Measurements from ENCODE around the gene ADAM19. TPM values are rescaled to one million over a fixed set of nuclear protein-coding genes. Genes with fewer than 3 reads are reported as not detected.

The ADAM19 gene
- total and polyA plus RNA-seq, 2 donors from 2014 or later: 0.88 to 9.2 TPM

GRCh38 chr5:157541447-157542118, 34.0 kb downstream of the ADAM19 start:
- Histone ChIP-seq H3K4me1 (ENCODE audit: control insufficient read depth in 2 of 3, insufficient read depth in 2 of 3, low read depth in 1 of 3, low read length in 3 of 3) (peaks cover 5 to 16% (median 7%) of the 10 kb centered on the region in 3 donors), H3K9me3 (ENCODE audit: control insufficient read depth in 2 of 3, insufficient read depth in 1 of 3, low read length in 3 of 3) (no peaks in the 10 kb centered on the region), H3K4me3 (ENCODE audit: low read length in 3 of 3) (no peak overlapping the region), H3K27me3 (ENCODE audit: control insufficient read depth, insufficient read depth, low read length) (no peaks in the 10 kb centered on the region), H3K9ac (ENCODE audit: low read length in 3 of 3) (no peak overlapping the region), H3K27ac (ENCODE audit: low read depth in 2 of 2, low read length in 2 of 2) (peak overlapping the region; percentile 10 to 59), H3K36me3 (ENCODE audit: control insufficient read depth in 2 of 3, insufficient read depth in 3 of 3, low read length in 3 of 3) (no peaks in the 10 kb centered on the region)
- no peak for TF ChIP-seq CTCF (IDR thresholded peaks at IDR 0.05; ENCODE audit: borderline replicate concordance, extremely low read depth, insufficient read depth)
- intact Hi-C loops (cut with DNase I): no loop called here
- FAIRE-seq: no peak
- DNase-seq: no peak

- intact Hi-C loops (cut with DNase I): no loop called here
- H3K36me3 ChIP-seq (ENCODE audit: control insufficient read depth in 2 of 3, insufficient read depth in 3 of 3, low read length in 3 of 3): no peaks in the 10 kb centered on the region
- DNase-seq: peak in 4 of 5 donors; percentile 32 to 84 (median 65)
- no peak overlapping the region for H3K9ac ChIP-seq (ENCODE audit: low read length in 3 of 3)
- H3K4me3 ChIP-seq (ENCODE audit: low read length in 3 of 3): no peak overlapping the region
- peaks cover 5 to 16% (median 7%) of the 10 kb centered on the region in 3 donors for H3K4me1 ChIP-seq (ENCODE audit: control insufficient read depth in 2 of 3, insufficient read depth in 2 of 3, low read depth in 1 of 3, low read length in 3 of 3)
- peak overlapping the region; percentile 59 to 81 for H3K27ac ChIP-seq (ENCODE audit: low read depth in 2 of 2, low read length in 2 of 2)
- TF ChIP-seq CTCF (IDR thresholded peaks at IDR 0.05; ENCODE audit: borderline replicate concordance, extremely low read depth, insufficient read depth): no peak
- no peaks in the 10 kb centered on the region for H3K27me3 ChIP-seq (ENCODE audit: control insufficient read depth, insufficient read depth, low read length)
- H3K9me3 ChIP-seq (ENCODE audit: control insufficient read depth in 2 of 3, insufficient read depth in 1 of 3, low read length in 3 of 3): no peaks in the 10 kb centered on the region
- FAIRE-seq: no peak
These were observed 34.7 kb downstream of the ADAM19 start for GRCh38 chr5:157540707-157541446.

- DNase-seq (no peak), FAIRE-seq (no peak)
- Histone ChIP-seq H3K4me1 (ENCODE audit: control insufficient read depth in 2 of 3, insufficient read depth in 2 of 3, low read depth in 1 of 3, low read length in 3 of 3) (peaks cover 5 to 16% (median 7%) of the 10 kb centered on the region in 3 donors), H3K4me3 (ENCODE audit: low read length in 3 of 3) (no peak overlapping the region), H3K36me3 (ENCODE audit: control insufficient read depth in 2 of 3, insufficient read depth in 3 of 3, low read length in 3 of 3) (no peaks in the 10 kb centered on the region), H3K9me3 (ENCODE audit: control insufficient read depth in 2 of 3, insufficient read depth in 1 of 3, low read length in 3 of 3) (no peaks in the 10 kb centered on the region), H3K9ac (ENCODE audit: low read length in 3 of 3) (no peak overlapping the region), H3K27me3 (ENCODE audit: control insufficient read depth, insufficient read depth, low read length) (no peaks in the 10 kb centered on the region), H3K27ac (ENCODE audit: low read depth in 2 of 2, low read length in 2 of 2) (peak overlapping the region in 1 of 2 donors; percentile 81)
- no peak for TF ChIP-seq CTCF (IDR thresholded peaks at IDR 0.05; ENCODE audit: borderline replicate concordance, extremely low read depth, insufficient read depth)
- intact Hi-C loops (cut with DNase I): no loop called here
These were observed 35.5 kb downstream of the ADAM19 start for GRCh38 chr5:157540124-157540523.
